Right ventricle myocardium superior (tissue), 1 donor: Measurements from ENCODE around the gene SNX1. TPM values are rescaled to one million over a fixed set of nuclear protein-coding genes. Genes with fewer than 3 reads are reported as not detected.
A peak's percentile ranks its signal among the peaks of the same experiment; 100 is the strongest.
"Not testable (repeated sequence)": the region's sequence is repeated elsewhere in the genome, so short reads cannot be mapped to it uniquely, and the experiment has no call there.

Source experiments
- ATAC-seq: fragments of 200-7000 bp; cut with Tn5 transposase; one replicate; pipeline ENCODE4 v1.9.1; 2020; ENCODE audit warnings: mild to moderate bottlenecking; ENCODE audit not compliant: poor library complexity
- DNase-seq: peaks from one replicate; pipeline ENCODE4 v3.0.0-alpha.2; 2020
- intact Hi-C: fragments of 100-400 bp; cut with DNase I; formaldehyde crosslinking; loops from one replicate; pipeline ENCODE4 v1.11.2; 2022
- total RNA-seq: library from RNA; stranded (reverse); fragmentation: NEBNext Ultra II Directional; extraction: Animal tissue kit (Norgen Biotek cat#: 25700); gene quantifications from one replicate; pipeline ENCODE4 v1.2.1, GENCODE V29; 2021
- donor health status: DM: no; HTN: yes; CAD: no; lungs with severe emphysema.

SNX1 gene
- total RNA-seq, 1 donor from 2014 or later, result 86.3 TPM

DNA sequence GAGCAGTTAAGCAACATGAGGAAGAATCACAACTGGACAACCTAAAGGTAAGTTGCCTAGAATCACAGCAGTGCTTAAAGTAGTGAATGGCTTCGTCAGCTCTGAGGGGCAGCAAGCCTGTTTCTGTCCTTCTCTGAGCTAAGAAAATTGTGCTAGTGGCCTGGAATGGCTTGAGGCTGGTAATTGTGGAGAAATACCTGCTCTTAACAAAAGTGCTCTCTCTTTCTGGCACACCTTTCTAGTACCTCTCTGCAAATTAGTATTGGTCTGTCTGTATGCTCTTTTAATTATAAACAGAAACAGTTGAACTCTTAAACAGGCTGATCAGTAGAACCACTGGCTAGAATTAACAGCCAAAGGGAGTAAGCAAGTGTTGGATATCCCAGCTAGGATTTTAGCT, 11.6 kb downstream of the SNX1 start:
- DNase-seq, result no peak
- intact Hi-C loops, result no loop called here
- no peak for ATAC-seq

DNA sequence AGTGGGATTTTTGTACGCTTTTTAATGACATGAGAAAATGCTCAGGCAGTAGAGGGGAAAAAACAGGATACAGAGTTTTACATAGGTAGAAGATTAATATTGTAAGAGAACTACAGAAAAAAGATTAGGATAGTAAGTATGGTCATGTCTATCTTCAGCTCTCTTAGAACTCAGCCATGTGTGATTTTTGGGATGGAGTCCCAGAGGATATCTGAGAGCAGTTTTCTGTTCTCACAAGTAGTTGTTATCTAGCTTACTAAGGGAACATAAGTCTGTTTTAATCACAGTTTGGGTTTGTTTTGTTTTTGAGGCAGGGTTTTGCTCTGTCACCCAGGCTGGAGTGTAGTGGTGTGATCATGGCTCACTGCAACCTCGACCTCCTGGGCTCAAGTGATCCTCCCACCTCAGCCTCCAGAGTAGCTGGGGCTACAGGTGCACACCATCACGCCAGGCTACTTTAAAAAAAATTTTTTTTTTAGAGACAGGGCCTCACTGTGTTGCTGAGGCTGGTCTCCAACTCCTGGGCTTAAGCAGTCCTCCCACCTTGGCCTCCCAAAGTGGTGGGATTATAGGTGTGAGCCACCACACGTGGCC, 14.4 kb downstream of the SNX1 start:
- DNase-seq, intact Hi-C loops: not testable (repeated sequence)
- peak; percentile 46 for ATAC-seq

DNA sequence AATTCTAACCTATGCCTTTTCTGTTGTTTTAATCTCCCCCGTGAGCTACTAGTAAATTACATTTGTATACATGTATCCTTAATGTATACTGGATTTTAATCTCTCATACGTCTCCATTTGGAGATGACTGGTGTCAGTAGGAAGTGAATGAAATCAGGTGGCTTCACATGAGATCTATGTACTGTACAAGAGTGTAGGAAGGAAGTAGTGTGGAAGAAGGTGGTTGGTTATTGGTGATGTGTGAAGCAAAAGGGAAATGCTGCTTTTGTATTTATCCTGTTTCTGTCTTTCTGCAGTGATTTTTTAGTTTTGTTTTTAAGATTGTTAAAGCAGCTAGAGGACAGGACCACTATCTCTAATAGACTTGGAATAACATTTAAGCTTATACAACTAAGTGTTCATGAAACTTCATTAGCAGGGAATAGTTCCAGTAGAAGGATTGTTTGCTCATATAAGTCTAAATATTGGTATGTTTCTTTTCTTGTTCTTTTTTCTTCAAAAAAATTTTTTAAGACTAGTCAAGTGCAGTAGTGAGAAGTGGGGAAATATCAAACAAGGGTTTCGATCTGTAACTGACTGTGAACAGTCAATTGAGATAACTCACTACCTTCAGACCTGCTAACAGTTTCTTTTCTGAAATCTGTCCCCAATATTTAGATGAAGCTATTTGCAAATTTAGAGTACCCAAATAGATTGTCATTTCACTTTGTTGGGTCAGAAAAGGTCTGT, 15.3 kb downstream of the SNX1 start:
- intact Hi-C loops, result no loop called here
- no peak for ATAC-seq
- no peak for DNase-seq

DNA sequence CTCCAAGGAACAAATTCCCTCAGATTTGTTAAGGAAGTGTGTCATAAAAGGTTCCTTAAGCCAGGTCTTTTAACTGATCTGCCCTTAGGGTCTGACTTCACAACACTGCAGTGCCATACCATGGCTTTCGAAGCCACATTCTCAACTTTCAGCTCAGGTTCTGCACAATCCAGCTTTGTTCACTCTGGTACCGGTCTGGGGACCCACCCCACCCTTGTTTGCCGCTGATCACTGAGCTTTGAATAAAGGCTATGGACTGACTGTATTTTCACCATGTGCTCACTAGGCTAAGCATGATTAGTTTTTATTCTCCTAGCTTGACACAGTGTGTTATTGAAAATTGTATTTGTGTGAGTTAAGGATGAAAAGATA, 15.9 kb downstream of the SNX1 start:
- no peak for DNase-seq
- intact Hi-C loops, result no loop called here
- ATAC-seq, result no peak

DNA sequence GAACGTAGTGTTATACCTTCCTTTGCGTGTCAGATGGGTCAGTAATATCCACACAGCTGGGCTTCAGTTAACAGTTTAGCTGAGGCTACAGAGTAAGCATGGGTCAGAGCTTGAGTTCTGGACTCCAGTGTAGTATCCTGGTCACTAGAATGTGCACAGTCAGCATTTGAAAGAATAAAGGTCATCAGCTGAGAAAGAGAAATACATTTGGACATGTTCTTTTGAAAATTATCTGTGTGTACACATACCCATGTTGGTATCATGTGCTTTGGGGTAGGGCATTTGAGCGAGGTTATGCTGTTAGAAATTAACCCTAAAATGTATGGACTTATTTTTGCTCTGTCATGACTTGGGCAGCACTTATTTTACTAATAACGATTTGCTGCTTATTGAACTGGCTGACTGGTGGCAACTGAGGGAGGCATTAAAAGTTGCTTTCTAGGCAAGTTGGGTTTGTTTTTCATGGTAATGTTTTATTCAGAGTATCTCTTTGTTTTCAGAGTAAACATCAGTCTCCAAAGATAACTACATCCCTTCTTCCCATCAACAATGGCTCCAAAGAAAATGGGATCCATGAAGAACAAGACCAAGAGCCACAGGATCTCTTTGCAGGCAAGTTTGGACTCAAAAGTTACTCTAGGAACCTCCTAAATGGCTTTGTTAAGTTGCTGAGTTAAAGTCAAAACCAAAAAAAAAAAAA, 16.4 kb downstream of the SNX1 start:
- ATAC-seq (peak; percentile 32), DNase-seq (no peak)
- intact Hi-C loops, result no loop called here

DNA sequence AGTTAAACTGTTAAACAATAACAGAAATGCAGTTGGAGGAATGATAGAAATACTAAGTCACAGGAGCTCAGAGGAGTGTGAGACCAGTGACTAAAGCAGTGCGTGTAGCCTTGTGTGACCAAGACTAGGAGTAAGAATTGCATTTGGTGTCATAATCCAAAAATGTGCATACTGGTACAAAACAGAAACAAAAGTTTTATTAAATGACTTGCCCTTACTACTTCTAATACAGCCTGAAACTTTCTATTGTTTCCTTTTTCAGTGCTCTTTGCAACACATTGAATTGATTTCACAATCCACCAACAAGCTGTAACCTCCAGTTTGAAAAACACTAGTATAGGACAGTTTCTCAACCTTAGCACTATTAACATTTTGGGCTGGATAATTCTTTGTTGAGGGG, 17.1 kb downstream of the SNX1 start:
- intact Hi-C loops, result no loop called here
- no peak for ATAC-seq
- no peak for DNase-seq

DNA sequence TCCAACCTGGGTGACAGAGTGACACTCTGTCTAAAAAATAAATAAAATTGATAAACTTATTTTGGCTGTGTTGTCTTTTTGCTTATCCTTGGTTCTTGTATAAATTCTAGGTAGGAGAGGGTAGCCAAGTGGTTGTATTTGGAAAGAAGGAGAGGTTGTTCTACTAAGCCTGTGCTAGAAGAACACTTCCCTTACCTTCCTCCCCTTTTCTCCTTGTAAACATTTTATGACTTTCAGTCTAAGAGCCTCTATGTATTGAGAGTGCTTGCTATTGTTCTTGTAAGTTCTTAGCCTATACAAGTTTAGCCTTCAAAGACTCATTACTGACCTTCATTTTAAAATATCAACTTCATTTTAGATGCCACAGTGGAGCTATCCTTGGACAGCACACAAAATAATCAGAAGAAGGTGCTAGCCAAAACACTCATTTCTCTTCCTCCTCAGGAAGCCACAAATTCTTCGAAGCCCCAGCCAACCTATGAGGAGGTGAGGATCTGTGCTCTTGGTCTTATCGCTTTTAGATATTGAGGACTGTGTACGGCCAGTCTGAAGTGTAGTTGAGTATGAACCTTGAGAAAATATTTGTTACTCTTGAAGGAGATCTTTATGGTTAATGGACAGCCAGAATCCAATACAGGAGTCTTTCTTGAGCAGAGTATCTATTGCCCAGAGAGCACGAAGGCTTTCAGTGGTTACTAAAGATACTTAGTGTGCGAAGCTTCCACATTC, 22.1 kb downstream of the SNX1 start:
- DNase-seq (no peak), ATAC-seq (no peak)
- intact Hi-C loops, result no loop called here

DNA sequence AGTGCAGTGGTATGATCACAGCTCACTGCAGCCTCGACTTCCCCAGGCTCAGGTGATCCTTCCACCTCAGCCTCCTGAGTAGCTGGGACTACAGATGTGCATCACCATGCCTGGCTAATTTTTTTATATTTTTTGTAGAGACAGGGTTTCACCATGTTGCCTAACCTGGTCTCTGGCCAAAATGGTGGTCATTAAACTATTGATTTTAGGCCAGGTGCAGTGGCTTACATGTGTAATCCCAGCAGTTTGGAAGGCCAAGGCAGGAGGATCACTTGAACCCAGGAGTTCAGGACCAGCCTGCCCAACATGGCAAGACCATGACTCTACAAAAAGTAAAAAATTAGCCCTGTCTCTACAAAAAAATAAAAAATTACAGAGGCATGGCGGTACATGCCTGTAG, 24.5 kb downstream of the SNX1 start:
- ATAC-seq, intact Hi-C loops, DNase-seq: not testable (repeated sequence)

DNA sequence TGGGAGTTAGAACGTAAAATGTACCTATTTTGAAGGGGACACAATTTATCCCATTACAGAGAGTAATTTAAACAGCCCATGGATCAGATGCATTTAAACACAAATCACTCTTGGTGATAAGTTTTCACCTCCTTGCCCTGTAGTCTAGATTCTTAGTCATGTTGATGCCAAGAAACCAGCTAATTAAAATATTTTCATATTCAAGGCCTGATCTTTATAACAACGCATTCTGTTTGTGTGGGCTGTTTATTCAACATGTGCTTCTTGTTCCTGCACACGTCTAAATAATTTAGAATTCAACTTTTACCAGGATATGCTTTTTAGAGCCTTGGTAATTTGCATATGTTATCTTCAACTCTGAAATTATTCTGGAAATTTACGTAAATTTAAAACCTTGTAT, 25.8 kb downstream of the SNX1 start:
- no peak for ATAC-seq
- intact Hi-C loops, result no loop called here
- no peak for DNase-seq

DNA sequence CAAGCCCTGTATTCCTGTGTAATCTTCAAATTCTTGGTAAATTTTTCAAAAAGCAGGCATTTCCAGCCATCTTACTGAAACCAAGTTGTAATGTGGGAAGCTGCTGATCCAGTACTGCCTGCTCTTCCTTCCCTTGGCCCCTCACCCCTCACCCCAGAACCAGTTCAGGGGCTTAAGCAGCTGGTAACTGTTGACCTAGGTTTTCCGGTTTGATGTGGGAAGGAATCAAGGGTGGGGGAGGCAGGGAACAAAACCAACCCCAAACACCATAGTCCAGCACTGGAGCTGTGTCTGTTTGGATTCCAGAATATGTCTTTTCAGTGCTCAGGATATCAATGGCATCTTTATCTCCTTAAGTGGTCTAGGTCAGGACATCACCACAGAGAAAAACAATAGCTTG, 26.7 kb downstream of the SNX1 start:
- DNase-seq (no peak), ATAC-seq (no peak)
- intact Hi-C loops, result no loop called here

DNA sequence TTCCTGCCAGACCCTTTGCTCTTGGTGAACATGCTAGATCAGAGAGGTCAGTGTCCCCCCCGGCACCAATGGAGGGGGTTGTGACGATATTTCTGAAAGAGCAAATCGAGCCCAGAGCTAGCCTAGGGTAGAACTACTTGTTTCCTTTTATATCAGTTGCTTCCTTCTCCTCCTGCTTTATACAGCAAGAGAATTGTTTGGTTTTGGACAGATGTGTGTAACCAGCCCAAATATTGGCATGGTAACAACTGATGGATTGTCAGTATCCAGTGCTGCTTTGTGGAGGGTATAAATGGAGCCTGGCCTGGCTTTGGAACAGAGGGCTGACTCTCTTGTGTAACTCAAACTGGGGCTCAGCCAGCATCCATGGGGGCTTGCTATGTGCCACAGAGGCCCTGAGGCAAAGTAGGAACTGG, 27.2 kb downstream of the SNX1 start:
- intact Hi-C loops, result no loop called here
- DNase-seq (no peak), ATAC-seq (peak; percentile 28)

DNA sequence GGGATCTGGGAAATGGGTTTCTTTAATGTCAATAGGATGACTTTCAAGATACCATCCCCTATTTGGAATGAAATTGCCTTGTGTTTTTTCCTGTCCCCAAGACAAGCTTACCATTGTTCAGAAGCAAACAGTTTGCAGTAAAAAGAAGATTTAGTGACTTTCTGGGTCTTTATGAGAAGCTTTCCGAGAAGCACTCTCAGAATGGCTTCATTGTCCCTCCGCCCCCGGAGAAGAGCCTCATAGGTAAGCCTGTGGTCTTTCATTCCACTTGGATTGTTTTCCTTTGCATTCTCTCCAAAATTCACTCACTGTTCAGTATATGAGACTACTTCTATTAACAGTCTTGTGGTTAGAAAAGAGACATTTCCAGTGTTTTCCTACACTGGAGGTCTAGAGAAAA, 30.2 kb downstream of the SNX1 start:
- ATAC-seq, result no peak
- intact Hi-C loops, result no loop called here
- no peak for DNase-seq

DNA sequence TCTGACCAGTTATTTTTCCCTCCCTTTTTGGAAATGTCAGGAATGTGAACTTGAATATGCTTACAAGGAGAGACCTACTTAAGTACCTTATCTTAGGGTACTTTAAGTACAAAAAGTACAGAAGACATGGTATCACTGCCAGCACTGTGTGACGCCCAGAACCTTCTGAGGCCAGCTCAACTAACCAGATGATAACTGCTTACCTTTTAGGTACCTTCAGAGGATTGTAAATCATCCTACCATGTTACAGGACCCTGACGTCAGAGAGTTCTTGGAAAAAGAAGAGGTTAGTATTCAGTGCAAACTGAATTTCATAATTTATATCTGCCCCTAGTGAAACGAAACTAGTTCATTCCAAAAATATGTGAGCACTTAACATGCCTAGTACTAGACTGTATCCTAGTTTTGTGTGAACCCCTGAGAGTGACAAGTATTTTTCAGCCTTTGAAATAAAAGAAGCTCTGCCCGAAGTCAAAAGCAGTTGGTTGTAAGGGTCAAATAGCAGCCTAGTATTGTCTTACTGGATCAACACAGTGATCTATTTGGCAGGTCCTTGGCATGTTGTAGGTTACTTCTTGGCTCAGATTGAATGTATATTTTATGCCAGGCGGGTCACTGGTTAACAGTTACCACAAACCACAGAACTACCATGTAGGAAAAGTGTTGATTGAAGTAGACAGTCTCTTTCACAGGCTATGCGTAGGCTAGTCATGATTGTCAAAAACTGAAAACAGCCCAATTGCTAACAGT, 31.9 kb downstream of the SNX1 start:
- intact Hi-C loops, result no loop called here
- ATAC-seq (no peak), DNase-seq (no peak)

DNA sequence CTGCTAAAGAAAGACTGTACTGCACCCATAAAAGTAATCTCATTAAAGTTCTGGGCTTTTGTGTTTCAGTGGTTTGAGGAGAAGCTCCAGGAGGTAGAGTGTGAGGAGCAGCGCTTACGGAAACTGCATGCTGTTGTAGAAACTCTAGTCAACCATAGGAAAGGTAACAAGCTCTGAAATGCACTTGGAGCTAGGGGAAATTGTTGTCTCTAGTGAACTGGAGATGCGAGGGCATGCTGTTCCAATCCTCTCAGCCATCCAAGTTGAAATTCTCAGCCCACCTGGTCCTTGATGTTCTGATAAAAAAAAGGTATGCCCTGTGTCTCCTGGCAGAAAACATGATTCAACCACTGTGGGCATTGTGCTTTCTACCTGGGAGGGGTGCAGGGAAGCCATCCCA, 34.4 kb downstream of the SNX1 start:
- ATAC-seq, result no peak
- DNase-seq, result no peak
- intact Hi-C loops, result no loop called here

DNA sequence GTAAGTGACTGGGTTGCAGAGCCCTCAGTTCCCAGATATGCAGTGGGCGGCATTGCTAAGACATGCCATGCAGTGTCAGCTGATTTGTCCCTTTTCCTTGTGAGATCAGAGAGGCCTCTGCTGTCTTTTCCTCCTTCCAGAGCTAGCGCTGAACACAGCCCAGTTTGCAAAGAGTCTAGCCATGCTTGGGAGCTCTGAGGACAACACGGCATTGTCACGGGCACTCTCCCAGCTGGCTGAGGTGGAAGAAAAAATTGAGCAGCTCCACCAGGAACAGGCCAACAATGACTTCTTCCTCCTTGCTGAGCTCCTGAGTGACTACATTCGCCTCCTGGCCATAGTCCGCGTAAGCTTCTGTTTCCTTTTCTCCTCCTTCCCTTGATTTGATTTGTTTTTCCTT, 35.8 kb downstream of the SNX1 start:
- DNase-seq (no peak), ATAC-seq (peak; percentile 59)
- intact Hi-C loops, result no loop called here

DNA sequence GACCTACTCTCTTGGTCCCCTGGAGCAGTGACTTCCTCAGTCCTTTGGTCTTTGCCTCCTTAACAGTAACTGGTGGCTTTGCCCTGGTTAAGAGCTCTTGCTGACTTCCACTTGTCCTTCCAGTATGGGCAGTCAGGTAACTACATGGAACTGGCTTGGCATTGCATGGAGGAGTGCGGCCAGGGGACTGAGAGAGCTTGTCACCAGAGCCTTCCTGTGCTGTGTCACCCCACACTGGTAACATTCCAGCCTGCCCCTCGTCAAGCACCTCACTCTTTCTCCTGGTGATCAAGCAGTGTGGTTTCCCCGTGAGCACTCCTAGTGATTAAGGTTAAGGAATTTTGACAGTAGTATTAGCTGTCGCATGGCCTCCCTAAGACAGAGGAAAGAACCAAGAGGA, 36.4 kb downstream of the SNX1 start:
- peak; percentile 58 for ATAC-seq
- intact Hi-C loops, result no loop called here
- no peak for DNase-seq

DNA sequence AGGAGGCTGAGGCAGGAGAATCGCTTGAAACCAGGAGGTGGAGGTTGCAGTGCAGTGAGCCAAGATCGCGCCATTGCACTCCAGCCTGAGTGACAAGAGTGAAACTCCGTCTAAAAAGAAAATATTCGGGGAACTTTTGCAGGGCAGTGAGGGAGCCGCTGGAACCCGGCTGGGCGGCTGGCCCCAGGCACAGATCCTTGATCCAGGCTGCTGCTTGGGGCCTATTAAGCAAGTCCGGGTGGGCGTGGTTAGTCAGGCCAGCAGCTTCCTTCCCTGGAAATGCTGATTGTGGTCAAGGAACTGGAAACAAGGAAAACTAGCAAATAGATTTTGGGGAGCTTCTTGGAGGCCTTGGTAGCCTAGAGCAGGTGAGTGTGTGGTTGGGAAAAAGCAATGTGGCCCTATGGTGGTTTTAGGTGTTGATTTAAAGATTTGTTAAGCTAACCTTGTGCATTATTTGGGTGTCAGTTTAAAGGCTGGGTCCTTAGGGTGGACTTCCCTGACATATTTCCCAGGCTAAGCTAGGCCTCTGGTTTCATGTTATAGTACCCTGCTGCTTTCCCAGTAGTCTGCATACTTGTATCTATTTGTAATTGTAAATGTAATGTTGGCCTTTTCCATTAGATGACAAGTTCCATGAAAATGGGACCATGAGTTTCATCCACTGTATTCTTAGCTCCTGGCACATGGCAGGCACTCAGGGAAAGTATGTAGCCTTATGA, 38.0 kb downstream of the SNX1 start:
- intact Hi-C loops, result no loop called here
- ATAC-seq (no peak), DNase-seq (no peak)

DNA sequence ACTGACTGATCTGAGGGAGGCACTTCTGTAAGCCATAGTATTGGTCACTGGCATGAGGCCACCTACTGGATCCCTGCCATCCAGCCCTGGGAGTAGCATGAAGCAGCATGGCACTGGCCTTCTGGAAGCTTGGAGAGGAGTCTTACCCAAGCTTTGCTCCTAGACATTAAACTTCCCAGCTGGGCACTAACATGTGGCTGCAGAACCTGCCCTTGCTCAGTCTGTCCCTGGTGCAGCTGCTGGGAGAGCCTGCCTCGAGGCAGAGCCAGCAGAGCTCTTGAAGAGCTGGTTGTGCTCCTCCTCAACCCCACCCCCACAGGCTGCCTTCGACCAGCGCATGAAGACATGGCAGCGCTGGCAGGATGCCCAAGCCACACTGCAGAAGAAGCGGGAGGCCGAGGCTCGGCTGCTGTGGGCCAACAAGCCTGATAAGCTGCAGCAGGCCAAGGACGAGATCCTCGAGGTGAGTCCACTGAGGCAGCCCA, 38.6 kb downstream of the SNX1 start:
- peak; percentile 74 for DNase-seq
- intact Hi-C loops, result no loop called here
- ATAC-seq, result peak; percentile 48
